Thyroid gland (tissue), 4 donors: Measurements from ENCODE around the gene ATP8A1. TPM values are rescaled to one million over a fixed set of nuclear protein-coding genes. Genes with fewer than 3 reads are reported as not detected.

Experiments used
- DNase-seq, 2 donors: peaks; one replicate each; pipeline ENCODE4 v3.0.0-alpha.2; 2019
- H3K27ac ChIP-seq, 3 donors: fragments of 200-600 bp; sonication (generic); 1 replicate in 2 of 3; 2 replicates in 1 of 3; pipeline ENCODE4 v1.5.1; 2016 to 2019; ENCODE audit warnings: mild to moderate bottlenecking in 1 of 3, moderate library complexity in 1 of 3
- H3K27me3 ChIP-seq: fragments of 200-600 bp; sonication (generic); one replicate; pipeline ENCODE4 v1.5.1; 2019
- H3K36me3 ChIP-seq, 2 donors: fragments of 200-600 bp; sonication (generic); one replicate each; pipeline ENCODE4 v1.5.1; 2016 to 2019
- H3K4me1 ChIP-seq, 2 donors: fragments of 200-600 bp; sonication (generic); one replicate each; pipeline ENCODE4 v1.5.1; 2017 to 2019
- H3K4me3 ChIP-seq, 3 donors: fragments of 200-600 bp; sonication (generic); replicated peaks in 1 of 3; 1 replicate in 2 of 3; 2 replicates in 1 of 3; pipeline ENCODE4 v1.5.1; 2016; ENCODE audit warnings: mild to moderate bottlenecking in 1 of 3
- H3K9me3 ChIP-seq: fragments of 200-600 bp; sonication (generic); one replicate; pipeline ENCODE4 v1.5.1; 2017
- CTCF ChIP-seq, 6 experiments: fragments of 200-600 bp in 3 of 6; fragments of 450-650 bp in 3 of 6; sonication (generic) in 3 of 6; IDR thresholded peaks; one replicate each; pipeline ENCODE4 v1.5.1; 2016 to 2019; ENCODE audit warnings: antibody characterized with exemption in 6 of 6, mild to moderate bottlenecking in 2 of 6, inconsistent platforms in 1 of 6, moderate library complexity in 1 of 6
- POLR2A ChIP-seq, 2 donors: fragments of 450-650 bp; IDR thresholded peaks; one replicate each; pipeline ENCODE4 v1.6.1; 2017; ENCODE audit warnings: antibody characterized with exemption in 2 of 2, mild to moderate bottlenecking in 2 of 2, moderate library complexity in 1 of 2
- WGBS, 2 donors: methylation state at CpG; one replicate each; pipeline ENCODE4 v1.1.5; 2017; 5-methylcytosine and 5-hydroxymethylcytosine counted together
- intact Hi-C: fragments of 100-400 bp; cut with DNase I; formaldehyde crosslinking; loops from one replicate; pipeline ENCODE4 v1.15.1; 2023
- total RNA-seq, 4 donors: library from RNA; depleted of rRNA; stranded (reverse); fragments of >200 nt; gene quantifications; one replicate each; pipeline ENCODE4 v1.2.3, GENCODE V29; 2016

The ATP8A1 gene
- total RNA-seq, 4 donors from 2014 or later: 191 to 274 (median 245) TPM

DNA sequence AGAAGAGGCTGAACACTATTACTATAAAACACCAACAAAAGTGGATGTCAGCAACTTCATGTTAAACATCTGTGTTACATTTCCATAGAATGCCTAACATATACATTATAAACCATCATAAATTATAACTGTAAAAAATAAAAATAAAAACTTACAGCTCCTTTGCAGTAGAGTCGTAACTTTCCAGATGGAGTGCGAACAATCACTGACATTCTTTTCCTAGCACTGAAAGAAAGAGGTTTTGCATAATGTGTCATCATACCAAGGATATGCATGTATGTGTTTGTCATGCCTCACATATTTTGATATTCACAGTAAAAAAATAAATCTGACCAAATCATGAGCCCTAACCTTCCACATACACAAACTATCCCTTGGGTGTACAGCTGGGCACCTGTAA, 113.1 kb downstream of the ATP8A1 start:
- DNase-seq: no peak
- Histone ChIP-seq H3K36me3 (peaks cover 0 to 12% of the 10 kb centered on the region in 2 donors), H3K9me3 (no peaks in the 10 kb centered on the region), H3K4me3 (no peak overlapping the region), H3K27ac (no peak overlapping the region), H3K4me1 (no peaks in the 10 kb centered on the region), H3K27me3 (no peaks in the 10 kb centered on the region)
- 94 to 96% methylated on average over 2 of the region's 2 CpGs for WGBS, 2 donors
- no peak for TF ChIP-seq CTCF (IDR thresholded peaks at IDR 0.05)
- no peak for TF ChIP-seq POLR2A (IDR thresholded peaks at IDR 0.05)
- intact Hi-C loops: no loop called here

DNA sequence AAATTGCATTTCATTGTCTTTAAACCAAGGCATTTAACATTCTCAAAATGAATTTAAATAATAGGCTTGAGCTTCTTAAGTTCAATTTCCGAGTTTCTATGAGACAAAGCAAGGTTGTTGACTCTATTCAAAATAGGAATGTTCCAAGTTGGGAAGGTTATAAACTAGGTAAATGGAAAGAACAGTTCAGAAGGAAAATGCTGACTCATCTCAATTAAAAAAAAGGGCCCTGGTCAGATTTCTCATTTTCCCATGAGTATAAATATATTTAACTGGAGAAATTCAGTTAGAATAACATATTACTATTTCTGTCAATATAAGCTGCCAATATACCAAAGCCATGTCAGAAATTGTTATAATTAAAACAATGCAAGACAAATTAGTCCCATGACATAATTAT, 113.8 kb downstream of the ATP8A1 start:
- 94 to 95% methylated on average over 1 of the region's 1 CpG for WGBS, 2 donors
- no peak overlapping the region for H3K27ac ChIP-seq
- TF ChIP-seq POLR2A (IDR thresholded peaks at IDR 0.05) (no peak), CTCF (IDR thresholded peaks at IDR 0.05) (no peak)
- no peaks in the 10 kb centered on the region for H3K27me3 ChIP-seq
- H3K4me1 ChIP-seq: no peaks in the 10 kb centered on the region
- H3K9me3 ChIP-seq: no peaks in the 10 kb centered on the region
- peaks cover 0 to 10% of the 10 kb centered on the region in 2 donors for H3K36me3 ChIP-seq
- DNase-seq: no peak
- intact Hi-C loops: no loop called here
- H3K4me3 ChIP-seq: no peak overlapping the region

DNA sequence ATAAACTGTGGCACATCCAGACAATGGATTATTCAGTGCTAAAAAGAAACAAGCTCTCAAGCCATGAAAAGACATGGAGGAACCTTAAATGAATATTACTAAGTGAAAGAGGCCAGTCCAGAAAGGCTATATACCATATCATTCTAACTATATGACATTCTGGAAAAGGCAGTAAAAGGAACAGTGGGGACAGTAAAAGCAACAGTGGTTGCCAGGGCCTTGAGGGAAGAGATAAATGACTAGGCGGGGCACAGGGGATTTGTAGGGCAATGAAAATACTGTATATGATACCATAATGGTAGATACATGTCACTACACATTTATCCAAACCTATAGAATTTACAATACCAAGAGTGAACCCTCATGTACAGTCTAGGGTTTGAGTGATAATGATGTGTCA, 115.3 kb downstream of the ATP8A1 start:
- no peak overlapping the region for H3K27ac ChIP-seq
- DNase-seq: no peak
- H3K36me3 ChIP-seq: peaks cover 0 to 4% of the 10 kb centered on the region in 2 donors
- H3K27me3 ChIP-seq: no peaks in the 10 kb centered on the region
- H3K4me1 ChIP-seq: no peaks in the 10 kb centered on the region
- no peaks in the 10 kb centered on the region for H3K9me3 ChIP-seq
- H3K4me3 ChIP-seq: no peak overlapping the region
- intact Hi-C loops: no loop called here
- TF ChIP-seq CTCF (IDR thresholded peaks at IDR 0.05) (no peak), POLR2A (IDR thresholded peaks at IDR 0.05) (no peak)
- WGBS, 2 donors: 91 to 96% methylated on average over 1 of the region's 1 CpG

GRCh38 chr4:42533042-42533441, 123.9 kb downstream of the ATP8A1 start:
- intact Hi-C loops: no loop called here
- WGBS, 2 donors: 97 to 98% methylated on average over 3 of the region's 3 CpGs

More at GRCh38 chr4:42533042-42533441, 123.9 kb downstream of the ATP8A1 start:
- Histone ChIP-seq H3K27ac (no peak overlapping the region), H3K27me3 (no peaks in the 10 kb centered on the region), H3K4me3 (no peak overlapping the region), H3K9me3 (no peaks in the 10 kb centered on the region), H3K36me3 (peaks cover 7 to 10% of the 10 kb centered on the region in 2 donors), H3K4me1 (peaks cover 0 to 7% of the 10 kb centered on the region in 2 donors)
- TF ChIP-seq CTCF (IDR thresholded peaks at IDR 0.05) (no peak), POLR2A (IDR thresholded peaks at IDR 0.05) (no peak)
- DNase-seq: no peak
